H1 (cell line): ENCODE results near the gene GPRC5D. TPM values are rescaled to one million over a fixed set of nuclear protein-coding genes. Genes with fewer than 3 reads are reported as not detected.

ENCODE experiments used
- CTCF ChIA-PET: fragments of 300-600 bp; sonication (Branson Sonifier 250); formaldehyde crosslinking; loops from one replicate; lab custom pipeline; 2021; ENCODE audit not compliant: partially characterized antibody; lab: Charles Lee
- POLR2A ChIA-PET: fragments of 300-600 bp; sonication (Branson Sonifier 250); formaldehyde crosslinking; loops from one replicate; lab custom pipeline; 2021; ENCODE audit warnings: inconsistent platforms; ENCODE audit not compliant: partially characterized antibody; lab: Charles Lee
- DNase-seq, 2 experiments: peaks; one replicate each; pipeline versions ENCODE4 v3.0.0 to v3.0.0-alpha.2; 2010 to 2022; ENCODE audit warnings: low spot score in 2 of 2, low read depth in 1 of 2, mixed read lengths in 1 of 2
- FAIRE-seq: peaks from 2 replicates; lab custom pipeline; 2011; peaks lifted over from hg19 to GRCh38; lab: Jason Lieb, UNC
- H2AFZ ChIP-seq: 2 replicates; pipeline ENCODE4 v1.8.1; 2012; ENCODE audit warnings: low read length, inconsistent platforms
- H2AK5ac ChIP-seq: 2 replicates; pipeline ENCODE4 v1.6.1; 2013; ENCODE audit warnings: low read depth, low read length
- H2BK120ac ChIP-seq: replicated peaks from 2 replicates; pipeline ENCODE3; 2013; ENCODE audit warnings: low read depth, low read length, inconsistent platforms
- H2BK12ac ChIP-seq: 2 replicates; pipeline ENCODE4 v1.6.1; 2013; ENCODE audit warnings: low read depth, low read length
- H2BK15ac ChIP-seq: 2 replicates; pipeline ENCODE4 v1.6.1; 2013; ENCODE audit warnings: low read length
- H2BK20ac ChIP-seq: 2 replicates; pipeline ENCODE4 v1.6.1; 2013; ENCODE audit warnings: low read length
- H2BK5ac ChIP-seq: 2 replicates; pipeline ENCODE4 v1.6.1; 2013; ENCODE audit warnings: low read depth, low read length
- H3K14ac ChIP-seq: 2 replicates; pipeline ENCODE4 v1.6.1; 2013; ENCODE audit warnings: inconsistent platforms; ENCODE audit not compliant: insufficient read length
- H3K18ac ChIP-seq: 2 replicates; pipeline ENCODE4 v1.6.1; 2013; ENCODE audit warnings: low read length; ENCODE audit errors: extremely low read depth
- H3K23ac ChIP-seq: 2 replicates; pipeline ENCODE4 v1.6.1; 2013; ENCODE audit warnings: inconsistent platforms; ENCODE audit not compliant: insufficient read length
- H3K23me2 ChIP-seq: 2 replicates; pipeline ENCODE4 v1.6.1; 2013; ENCODE audit warnings: low read depth, low read length
- H3K27ac ChIP-seq: 2 replicates; pipeline ENCODE4 v1.6.1; 2011; ENCODE audit warnings: low read depth, low read length, inconsistent platforms
- H3K27me3 ChIP-seq, 4 experiments: replicated peaks in 1 of 4; 1 replicate in 1 of 4; 2 replicates in 3 of 4; pipeline versions ENCODE4 v1.6.1 to v1.8.1; 2011 to 2013; ENCODE audit warnings: low read length in 3 of 4, mild to moderate bottlenecking in 3 of 4, inconsistent platforms in 2 of 4, mixed read lengths in 2 of 4, moderate library complexity in 1 of 4; ENCODE audit not compliant: control insufficient read depth in 3 of 4, insufficient read depth in 3 of 4; ENCODE audit errors: extremely low read depth in 1 of 4
- H3K36me3 ChIP-seq, 4 experiments: 2 replicates each; pipeline versions ENCODE4 v1.6.1 to v1.8.1; 2011 to 2013; ENCODE audit warnings: mild to moderate bottlenecking in 4 of 4, low read length in 3 of 4, moderate library complexity in 2 of 4, control low read depth in 1 of 4, inconsistent platforms in 1 of 4; ENCODE audit not compliant: insufficient read depth in 4 of 4, control insufficient read depth in 2 of 4
- H3K4ac ChIP-seq: replicated peaks from 2 replicates; pipeline ENCODE3; 2013; ENCODE audit warnings: low read length, low read depth, mixed read lengths, inconsistent platforms; ENCODE audit not compliant: insufficient read length
- H3K4me1 ChIP-seq, 4 experiments: replicated peaks in 1 of 4; 1 replicate in 1 of 4; 2 replicates in 3 of 4; pipeline versions ENCODE4 v1.6.1 to v1.8.1; 2011 to 2013; ENCODE audit warnings: low read length in 3 of 4, inconsistent platforms in 2 of 4, mixed read lengths in 1 of 4; ENCODE audit not compliant: insufficient read depth in 4 of 4, control insufficient read depth in 3 of 4
- H3K4me2 ChIP-seq, 2 experiments: 2 replicates each; pipeline versions ENCODE4 v1.6.1 to v1.8.1; 2011 to 2013; ENCODE audit warnings: low read depth in 2 of 2, low read length in 2 of 2, control low read depth in 1 of 2, inconsistent platforms in 1 of 2, mild to moderate bottlenecking in 1 of 2; ENCODE audit not compliant: insufficient read depth in 1 of 2
- H3K4me3 ChIP-seq, 4 experiments: fragments of 200-600, 300-600 bp in 1 of 4; sonication (generic), shearing (Covaris generic), sonication (Bioruptor Twin) in 1 of 4; 2 replicates each; pipeline versions ENCODE4 v1.5.1 to v1.8.1; 2011 to 2016; ENCODE audit warnings: low read length in 4 of 4, low read depth in 3 of 4, control low read depth in 2 of 4, inconsistent platforms in 2 of 4, mild to moderate bottlenecking in 2 of 4, mixed read lengths in 1 of 4, moderate library complexity in 1 of 4; ENCODE audit not compliant: insufficient read depth in 2 of 4; ENCODE audit errors: extremely low read depth in 1 of 4
- H3K56ac ChIP-seq: replicated peaks from 2 replicates; pipeline ENCODE3; 2013; ENCODE audit warnings: low read depth, mild to moderate bottlenecking, mixed read lengths, low read length, inconsistent platforms; ENCODE audit not compliant: insufficient read length
- H3K79me1 ChIP-seq: 2 replicates; pipeline ENCODE4 v1.6.1; 2013; ENCODE audit warnings: low read depth, low read length, control low read depth
- H3K79me2 ChIP-seq, 2 experiments: 2 replicates each; pipeline versions ENCODE4 v1.6.1 to v1.8.1; 2012 to 2013; ENCODE audit warnings: low read length in 2 of 2, mild to moderate bottlenecking in 2 of 2, inconsistent platforms in 1 of 2; ENCODE audit not compliant: insufficient read depth in 2 of 2, control insufficient read depth in 1 of 2
- H3K9ac ChIP-seq, 4 experiments: replicated peaks in 1 of 4; 1 replicate in 1 of 4; 2 replicates in 3 of 4; pipeline versions ENCODE4 v1.6.1 to v1.8.1; 2011 to 2013; ENCODE audit warnings: low read depth in 3 of 4, low read length in 3 of 4, control low read depth in 2 of 4, mild to moderate bottlenecking in 2 of 4, moderate library complexity in 2 of 4, inconsistent platforms in 1 of 4; ENCODE audit errors: extremely low read depth in 1 of 4
- H3K9me3 ChIP-seq, 2 experiments: 2 replicates each; pipeline versions ENCODE4 v1.6.1 to v1.8.1; 2012 to 2013; ENCODE audit warnings: mild to moderate bottlenecking in 2 of 2, moderate library complexity in 2 of 2, control low read depth in 1 of 2, inconsistent platforms in 1 of 2, low read depth in 1 of 2, low read length in 1 of 2, mixed read lengths in 1 of 2; ENCODE audit not compliant: insufficient read depth in 2 of 2
- H4K20me1 ChIP-seq, 2 experiments: replicated peaks in 1 of 2; 2 replicates each; pipeline versions ENCODE3 to v1.8.1; 2011 to 2013; ENCODE audit warnings: inconsistent platforms in 2 of 2, low read length in 2 of 2, mild to moderate bottlenecking in 1 of 2; ENCODE audit not compliant: insufficient read depth in 2 of 2, control insufficient read depth in 1 of 2
- H4K5ac ChIP-seq: 2 replicates; pipeline ENCODE4 v1.6.1; 2013; ENCODE audit warnings: low read length, low read depth, mixed read lengths, inconsistent platforms; ENCODE audit not compliant: insufficient read length
- H4K8ac ChIP-seq: 2 replicates; pipeline ENCODE4 v1.8.0; 2013; ENCODE audit warnings: mild to moderate bottlenecking, moderate library complexity, low read length, inconsistent platforms; ENCODE audit not compliant: insufficient read depth; ENCODE audit errors: extremely low read depth
- H4K91ac ChIP-seq: replicated peaks from 2 replicates; pipeline ENCODE3; 2013; ENCODE audit warnings: low read length, mixed read lengths, inconsistent platforms; ENCODE audit not compliant: insufficient read length
- CTBP2 ChIP-seq: IDR thresholded peaks from 2 replicates; pipeline ENCODE4 v1.7.0; 2011; ENCODE audit warnings: borderline replicate concordance, mild to moderate bottlenecking, moderate library complexity, mixed read lengths, low read length; ENCODE audit not compliant: insufficient read depth, insufficient read length
- KDM1A ChIP-seq: fragments of 200-600, 300-600 bp; sonication (generic); IDR thresholded peaks from 2 replicates; pipeline ENCODE4 v1.7.1; 2016; ENCODE audit warnings: mild to moderate bottlenecking, low read length, borderline replicate concordance
- KDM4A ChIP-seq: IDR thresholded peaks from one replicate; pipeline ENCODE4 v1.7.1; 2012; ENCODE audit warnings: low read depth, mild to moderate bottlenecking, moderate library complexity, low read length, inconsistent platforms; ENCODE audit not compliant: severe bottlenecking
- POLR2A ChIP-seq, 2 experiments: IDR thresholded peaks; 1 replicate in 1 of 2; 2 replicates in 1 of 2; pipeline ENCODE4 v1.6.1; 2011; ENCODE audit warnings: low read depth in 2 of 2, low read length in 2 of 2, mild to moderate bottlenecking in 2 of 2; ENCODE audit errors: control extremely low read depth in 1 of 2
- RNF2 ChIP-seq: fragments of 200-900, 300-1000 bp; sonication (generic); IDR thresholded peaks from 2 replicates; pipeline ENCODE4 v1.7.1; 2016; ENCODE audit warnings: borderline replicate concordance, low read depth, mild to moderate bottlenecking, antibody characterized with exemption, low read length; ENCODE audit not compliant: poor library complexity, severe bottlenecking; ENCODE audit errors: missing control alignments
- SIRT6 ChIP-seq: IDR thresholded peaks from one replicate; pipeline ENCODE4 v1.7.1; 2012; ENCODE audit warnings: low read length, inconsistent platforms
- TAF7 ChIP-seq: optimal IDR thresholded peaks from 2 replicates; pipeline ENCODE3; 2011; ENCODE audit warnings: low read depth, mild to moderate bottlenecking, inconsistent platforms, low read length, moderate library complexity, borderline replicate concordance
- TEAD4 ChIP-seq: IDR thresholded peaks from 2 replicates; pipeline ENCODE4 v1.6.1; 2012; ENCODE audit warnings: low read depth, low read length, inconsistent platforms, mixed read lengths
- YY1 ChIP-seq: IDR thresholded peaks from 2 replicates; pipeline ENCODE4 v1.6.1; 2011; ENCODE audit warnings: low read depth, mild to moderate bottlenecking, low read length
- WGBS, 2 experiments: shearing (Covaris generic) in 1 of 2; methylation state at CpG; one replicate each; pipeline versions ENCODE4 v1.1.6 to v1.1.7; 2013 to 2015; ENCODE audit warnings: low lambda C conversion rate in 2 of 2, mixed read lengths in 2 of 2, inconsistent platforms in 1 of 2, low coverage in 1 of 2, missing lambda C conversion rate in 1 of 2; ENCODE audit not compliant: insufficient replicate concordance in 2 of 2, insufficient coverage in 1 of 2, insufficient read length in 1 of 2; ENCODE audit errors: extremely low coverage in 1 of 2, missing lambda C conversion rate in 1 of 2; 5-methylcytosine and 5-hydroxymethylcytosine counted together
- polyA plus RNA-seq, 7 experiments: library from polyadenylated mRNA; depleted of rRNA in 3 of 7; stranded (reverse) in 5 of 7; unstranded in 2 of 7; fragments of >200 nt in 5 of 7; fragments of 200-250 nt in 2 of 7; gene quantifications; 1 replicate in 5 of 7; 2 replicates in 1 of 7; 4 replicates in 1 of 7; pipeline versions ENCODE4 v1.2.1 to v1.2.3, GENCODE V29; 2011 to 2013; ENCODE audit warnings: missing spikeins in 2 of 7, mixed read lengths in 2 of 7
- total RNA-seq: library from RNA; stranded (reverse); fragmentation: NEBNext Ultra II Directional; extraction: Animal tissue kit (Norgen Biotek cat#: 25700); gene quantifications from 2 replicates; pipeline ENCODE4 v1.2.1, GENCODE V29; 2021
- TF ChIP-seq, protein P1 (sequence below): IDR thresholded peaks from 2 replicates; pipeline ENCODE4 v1.6.1; 2012; ENCODE audit warnings: inconsistent platforms

The GPRC5D gene
- total and polyA plus RNA-seq, 2 of the 8 experiments (the other 6 are each of a cell fraction or from before 2014, with no cell fraction given) = 0.45 TPM; not detected in 1

DNA sequence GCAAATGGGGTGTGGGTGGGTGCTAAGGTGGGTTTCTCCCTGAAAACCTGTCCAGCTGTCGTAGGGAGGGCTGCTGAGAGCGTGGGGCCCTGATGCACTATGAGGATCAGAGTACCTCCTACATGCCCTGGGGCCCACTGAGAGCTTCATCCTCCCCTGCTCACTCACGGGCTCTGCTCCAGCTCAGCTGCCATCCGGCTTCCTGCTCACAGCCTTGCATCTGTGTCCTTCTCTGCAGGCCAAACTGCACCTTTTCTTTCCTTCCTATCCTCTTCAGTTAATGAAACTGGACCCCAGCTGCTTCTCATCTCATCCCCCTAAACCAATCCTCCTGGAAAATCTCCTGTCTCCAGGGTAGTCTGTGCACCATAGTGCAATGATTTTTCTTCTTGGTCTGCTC is 22.2 kb upstream of the GPRC5D start:
- no peak overlapping the region for H3K4ac ChIP-seq
- H3K79me1 ChIP-seq = no peaks in the 10 kb centered on the region
- no peak overlapping the region for H4K8ac ChIP-seq
- ChIA-PET CTCF (interaction anchor here (0.7 to 5.8 kb wide), 23 partner anchors 8 to 241 kb away, joined by 3 to 60 read pairs (median 4); partner anchors contain the start of gene FAM234B), POLR2A (interaction anchor here (0.9 kb wide), 1 partner anchor 27 kb away, joined by 3 read pairs; no protein-coding TSS in a partner anchor)
- H3K27ac ChIP-seq = no peak overlapping the region
- H3K18ac ChIP-seq = no peak overlapping the region
- H3K9me3 ChIP-seq = peaks cover 7 to 12% of the 10 kb centered on the region in 2 experiments; a peak in 2 of 4 replicates
- H3K4me3 ChIP-seq = no peak overlapping the region
- H3K14ac ChIP-seq = no peak overlapping the region
- H2BK120ac ChIP-seq = no peak overlapping the region
- peaks cover 11 to 39% (median 26%) of the 10 kb centered on the region in 4 experiments for H3K36me3 ChIP-seq
- no peaks in the 10 kb centered on the region for H3K4me1 ChIP-seq
- WGBS, 2 experiments = 96% methylated on average over 4 of the region's 4 CpGs; no CpG with 5 or more reads in 1 of the 2 experiments
- DNase-seq (no peak), FAIRE-seq (no peak)
- no peak overlapping the region for H3K23ac ChIP-seq
- no peak overlapping the region for H2BK5ac ChIP-seq
- H2BK12ac ChIP-seq = no peak overlapping the region
- no peak overlapping the region for H3K9ac ChIP-seq
- no peak overlapping the region for H2AK5ac ChIP-seq
- TF ChIP-seq KDM1A (no peak), RNF2 (no peak), TAF7 (no peak), YY1 (no peak), POLR2A (IDR thresholded peaks at IDR 0.05; ENCODE audit: control extremely low read depth in 1 of 2, low read depth in 2 of 2, low read length in 2 of 2) (no peak), SIRT6 (no peak), TEAD4 (no peak), KDM4A (no peak), CTBP2 (no peak)
- TF ChIP-seq, protein P1, sequence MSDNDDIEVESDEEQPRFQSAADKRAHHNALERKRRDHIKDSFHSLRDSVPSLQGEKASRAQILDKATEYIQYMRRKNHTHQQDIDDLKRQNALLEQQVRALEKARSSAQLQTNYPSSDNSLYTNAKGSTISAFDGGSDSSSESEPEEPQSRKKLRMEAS = no peak
- H4K91ac ChIP-seq = no peak overlapping the region
- no peak overlapping the region for H2BK15ac ChIP-seq
- H4K20me1 ChIP-seq = no peaks in the 10 kb centered on the region
- H3K27me3 ChIP-seq = no peaks in the 10 kb centered on the region
- H2BK20ac ChIP-seq = no peak overlapping the region
- H3K23me2 ChIP-seq = no peaks in the 10 kb centered on the region
- no peak overlapping the region for H2AFZ ChIP-seq
- no peak overlapping the region for H3K56ac ChIP-seq
- H3K4me2 ChIP-seq = no peak overlapping the region
- no peaks in the 10 kb centered on the region for H3K79me2 ChIP-seq
- H4K5ac ChIP-seq = no peak overlapping the region
